Fibroblast of lung (primary cell): ENCODE results near the gene RNASE12. TPM values are rescaled to one million over a fixed set of nuclear protein-coding genes. Genes with fewer than 3 reads are reported as not detected.

ENCODE experiments used
- DNase-seq, 2 donors: peaks; one replicate each; pipeline versions ENCODE4 v3.0.0 to v3.0.0-alpha.2; 2010; ENCODE audit warnings: low read depth in 2 of 2
- H2AFZ ChIP-seq: 2 replicates; pipeline ENCODE4 v1.5.1; 2012; ENCODE audit warnings: low read length, control low read depth, inconsistent platforms
- H3K27ac ChIP-seq: 2 replicates; pipeline ENCODE4 v1.5.1; 2011; ENCODE audit warnings: low read length, control low read depth; ENCODE audit not compliant: insufficient read depth
- H3K27me3 ChIP-seq: 2 replicates; pipeline ENCODE4 v1.5.1; 2011; ENCODE audit warnings: mild to moderate bottlenecking, low read length; ENCODE audit not compliant: control insufficient read depth, insufficient read depth
- H3K36me3 ChIP-seq: 2 replicates; pipeline ENCODE4 v1.5.1; 2011; ENCODE audit warnings: low read length; ENCODE audit not compliant: control insufficient read depth, insufficient read depth
- H3K4me1 ChIP-seq: 2 replicates; pipeline ENCODE4 v1.5.1; 2011; ENCODE audit warnings: low read length; ENCODE audit not compliant: control insufficient read depth, insufficient read depth; ENCODE audit errors: extremely low read depth
- H3K4me2 ChIP-seq: 2 replicates; pipeline ENCODE4 v1.5.1; 2011; ENCODE audit warnings: low read length, control low read depth; ENCODE audit not compliant: insufficient read depth; ENCODE audit errors: extremely low read depth
- H3K4me3 ChIP-seq, 4 experiments: fragments of 200-600 bp in 1 of 4; sonication (generic) in 1 of 4; replicated peaks in 1 of 4; 2 replicates each; pipeline ENCODE4 v1.5.1; 2011 to 2016; ENCODE audit warnings: low read length in 4 of 4, low read depth in 3 of 4, mild to moderate bottlenecking in 3 of 4, control low read depth in 2 of 4, inconsistent platforms in 1 of 4, mixed read lengths in 1 of 4; ENCODE audit not compliant: insufficient read depth in 1 of 4; ENCODE audit errors: control extremely low read depth in 1 of 4
- H3K79me2 ChIP-seq: 2 replicates; pipeline ENCODE4 v1.5.1; 2012; ENCODE audit warnings: mild to moderate bottlenecking, low read length, inconsistent platforms; ENCODE audit not compliant: control insufficient read depth, insufficient read depth
- H3K9ac ChIP-seq: 2 replicates; pipeline ENCODE4 v1.5.1; 2011; ENCODE audit warnings: mild to moderate bottlenecking, low read length, control low read depth; ENCODE audit not compliant: insufficient read depth
- H3K9me3 ChIP-seq: 2 replicates; pipeline ENCODE4 v1.5.1; 2012; ENCODE audit warnings: low read depth, low read length; ENCODE audit not compliant: control insufficient read depth, insufficient read depth
- H4K20me1 ChIP-seq: 2 replicates; pipeline ENCODE4 v1.5.1; 2011; ENCODE audit warnings: low read length; ENCODE audit not compliant: control insufficient read depth, insufficient read depth; ENCODE audit errors: extremely low read depth
- EZH2 ChIP-seq: IDR thresholded peaks from 2 replicates; pipeline ENCODE4 v1.5.1; 2012; ENCODE audit warnings: low read length, control low read depth, mild to moderate bottlenecking; ENCODE audit errors: missing control alignments
- polyA plus RNA-seq, 2 donors: library from polyadenylated mRNA; depleted of rRNA in 1 of 2; stranded (reverse) in 1 of 2; unstranded in 1 of 2; fragments of >200 nt; gene quantifications; 2 replicates each; pipeline ENCODE4 v1.2.1, GENCODE V29; 2011 to 2012; ENCODE audit warnings: missing spikeins in 1 of 2
- total RNA-seq: library from RNA; depleted of rRNA; stranded (reverse); fragments of >200 nt; gene quantifications from 2 replicates; pipeline ENCODE4 v1.2.1, GENCODE V29; 2014
- TF ChIP-seq, protein P1 (sequence below), 2 donors: IDR thresholded peaks in 1 of 2; conservative IDR thresholded peaks in 1 of 2; 1 replicate in 1 of 2; 2 replicates in 1 of 2; pipeline ENCODE4 v1.5.1; 2011 to 2012; ENCODE audit warnings: low read length in 2 of 2, control low read depth in 1 of 2, inconsistent platforms in 1 of 2, low read depth in 1 of 2, mild to moderate bottlenecking in 1 of 2

Gene RNASE12
- total and polyA plus RNA-seq, 2 donors (not counting 1 experiment from before 2014, with no cell fraction given), result not detected

DNA sequence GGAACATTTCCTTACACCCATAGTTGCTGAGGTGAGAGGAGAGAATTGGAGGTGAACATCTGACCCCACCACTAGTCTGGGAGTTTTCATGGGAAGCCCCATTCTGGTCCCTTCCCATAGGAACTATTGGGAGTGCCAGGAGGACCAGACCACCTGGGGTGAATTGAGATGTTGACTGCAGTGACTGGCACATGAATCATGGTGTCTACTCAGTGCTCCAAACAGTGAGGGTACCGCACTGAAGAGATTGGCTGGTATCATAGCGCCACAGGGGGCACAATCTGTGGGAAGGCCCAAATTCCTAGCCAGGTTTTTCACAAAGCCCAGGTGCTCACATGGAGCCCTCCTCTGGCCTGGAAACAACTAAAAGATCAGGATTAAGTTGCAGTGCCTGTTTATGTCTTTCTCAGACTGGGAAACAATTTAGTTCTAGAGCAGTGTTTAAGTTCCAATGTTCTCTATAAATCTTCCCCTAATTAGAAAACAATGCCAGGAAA lies 26.6 kb downstream of the RNASE12 start:
- no peaks in the 10 kb centered on the region for H3K4me1 ChIP-seq
- H3K4me3 ChIP-seq, result no peak overlapping the region
- H2AFZ ChIP-seq, result no peak overlapping the region
- no peak for DNase-seq
- H4K20me1 ChIP-seq, result no peaks in the 10 kb centered on the region
- H3K27me3 ChIP-seq, result peaks cover 3% of the 10 kb centered on the region
- no peaks in the 10 kb centered on the region for H3K36me3 ChIP-seq
- no peaks in the 10 kb centered on the region for H3K79me2 ChIP-seq
- H3K9me3 ChIP-seq, result no peaks in the 10 kb centered on the region
- TF ChIP-seq, protein P1, sequence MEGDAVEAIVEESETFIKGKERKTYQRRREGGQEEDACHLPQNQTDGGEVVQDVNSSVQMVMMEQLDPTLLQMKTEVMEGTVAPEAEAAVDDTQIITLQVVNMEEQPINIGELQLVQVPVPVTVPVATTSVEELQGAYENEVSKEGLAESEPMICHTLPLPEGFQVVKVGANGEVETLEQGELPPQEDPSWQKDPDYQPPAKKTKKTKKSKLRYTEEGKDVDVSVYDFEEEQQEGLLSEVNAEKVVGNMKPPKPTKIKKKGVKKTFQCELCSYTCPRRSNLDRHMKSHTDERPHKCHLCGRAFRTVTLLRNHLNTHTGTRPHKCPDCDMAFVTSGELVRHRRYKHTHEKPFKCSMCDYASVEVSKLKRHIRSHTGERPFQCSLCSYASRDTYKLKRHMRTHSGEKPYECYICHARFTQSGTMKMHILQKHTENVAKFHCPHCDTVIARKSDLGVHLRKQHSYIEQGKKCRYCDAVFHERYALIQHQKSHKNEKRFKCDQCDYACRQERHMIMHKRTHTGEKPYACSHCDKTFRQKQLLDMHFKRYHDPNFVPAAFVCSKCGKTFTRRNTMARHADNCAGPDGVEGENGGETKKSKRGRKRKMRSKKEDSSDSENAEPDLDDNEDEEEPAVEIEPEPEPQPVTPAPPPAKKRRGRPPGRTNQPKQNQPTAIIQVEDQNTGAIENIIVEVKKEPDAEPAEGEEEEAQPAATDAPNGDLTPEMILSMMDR (conservative IDR thresholded peaks at IDR 0.05 in 1 of 2, IDR thresholded peaks at IDR 0.05 in 1 of 2; ENCODE audit: low read depth in 1 of 2, low read length in 2 of 2), result no peak
- TF ChIP-seq EZH2, result no peak
- no peak overlapping the region for H3K9ac ChIP-seq
- no peak overlapping the region for H3K4me2 ChIP-seq
- no peak overlapping the region for H3K27ac ChIP-seq

DNA sequence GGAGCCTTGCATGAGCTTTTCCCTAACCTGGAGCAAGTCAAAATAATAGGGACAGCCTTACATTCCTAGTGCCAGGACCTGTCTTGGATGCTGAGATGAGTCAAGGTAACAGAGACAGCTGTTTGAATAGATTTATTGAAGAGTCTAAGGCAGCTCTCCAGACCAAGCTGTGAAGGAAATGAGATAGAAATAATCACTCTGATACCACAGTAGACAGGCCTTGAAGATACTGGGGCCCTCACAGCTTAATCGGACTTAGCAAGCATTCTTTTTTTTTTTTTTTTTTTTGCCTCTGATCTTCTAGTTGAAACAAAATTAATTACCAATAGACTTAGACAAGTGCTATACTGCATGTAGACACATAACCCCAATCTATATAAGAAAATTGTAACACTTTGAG lies 27.2 kb downstream of the RNASE12 start:
- Histone ChIP-seq H3K79me2 (no peaks in the 10 kb centered on the region), H3K9ac (no peak overlapping the region), H3K27ac (no peak overlapping the region), H3K4me3 (no peak overlapping the region), H4K20me1 (no peaks in the 10 kb centered on the region), H3K27me3 (peaks cover 3% of the 10 kb centered on the region), H3K4me2 (no peak overlapping the region), H3K36me3 (no peaks in the 10 kb centered on the region), H2AFZ (no peak overlapping the region), H3K9me3 (no peaks in the 10 kb centered on the region), H3K4me1 (no peaks in the 10 kb centered on the region)
- DNase-seq, result no peak
- TF ChIP-seq, protein P1 (conservative IDR thresholded peaks at IDR 0.05 in 1 of 2, IDR thresholded peaks at IDR 0.05 in 1 of 2; ENCODE audit: low read depth in 1 of 2, low read length in 2 of 2), result no peak
- no peak for TF ChIP-seq EZH2

DNA sequence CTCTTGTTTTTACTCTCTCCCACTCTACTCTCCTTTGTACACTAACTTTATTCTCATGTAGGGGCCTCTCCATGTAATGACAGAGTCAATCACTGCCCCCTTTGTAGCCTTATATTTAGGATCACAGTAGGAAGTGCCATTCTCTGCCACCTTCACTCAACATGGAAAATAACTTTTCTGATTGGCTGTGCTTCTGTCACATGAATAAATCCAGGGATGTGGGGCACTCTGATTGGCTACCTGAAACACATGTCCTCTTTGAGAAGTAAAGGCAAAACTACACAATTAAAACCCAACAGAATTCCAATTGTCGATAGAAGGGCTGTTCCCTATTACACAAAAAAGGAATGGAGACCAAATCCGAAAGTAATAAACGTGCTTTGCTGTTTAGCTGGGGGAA lies 30.2 kb downstream of the RNASE12 start, which contains the start of gene RNASE9:
Gene RNASE9 (minus strand): TSS at position 87 of the 400 bp plus-strand sequence.
- no peak for DNase-seq
- H3K4me2 ChIP-seq, result no peak within 1 kb of the TSS
- H3K4me3 ChIP-seq, result no peak within 1 kb of the TSS
- H2AFZ ChIP-seq, result no peak within 1 kb of the TSS
- peaks cover 5% of the 10 kb centered on the region for H3K27me3 ChIP-seq
- no peaks in the 10 kb centered on the region for H3K79me2 ChIP-seq
- H3K27ac ChIP-seq, result no peak within 1 kb of the TSS
- H3K36me3 ChIP-seq, result no peaks in the 10 kb centered on the region
- no peaks in the 10 kb centered on the region for H3K9me3 ChIP-seq
- H4K20me1 ChIP-seq, result no peaks in the 10 kb centered on the region
- H3K4me1 ChIP-seq, result no peaks in the 10 kb centered on the region
- H3K9ac ChIP-seq, result no peak within 1 kb of the TSS
- no peak for TF ChIP-seq EZH2
- TF ChIP-seq, protein P1 (conservative IDR thresholded peaks at IDR 0.05 in 1 of 2, IDR thresholded peaks at IDR 0.05 in 1 of 2; ENCODE audit: low read depth in 1 of 2, low read length in 2 of 2), result no peak
